ENCODE results near the gene TMEM38A.

DNA sequence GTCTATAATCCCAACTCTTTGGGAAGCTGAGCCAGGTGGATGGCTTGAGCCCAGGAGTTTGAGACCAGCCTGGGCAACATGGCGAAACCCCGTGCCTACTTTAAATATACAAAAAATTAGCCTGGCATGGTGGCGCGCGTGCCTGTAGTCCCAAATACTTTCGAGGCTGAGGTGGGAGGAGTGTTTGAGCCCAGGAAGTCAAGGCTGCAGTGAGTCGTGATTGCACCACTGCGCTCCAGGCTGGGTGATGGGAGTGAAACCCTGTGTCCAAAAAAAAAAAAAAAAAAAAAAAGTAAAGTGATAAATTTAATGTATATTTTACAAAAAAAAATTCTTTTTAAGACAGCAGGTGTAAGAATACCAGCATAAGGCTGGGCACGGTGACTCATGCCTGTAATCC lies 17.6 kb downstream of the TMEM38A start:
- TF ChIP-seq, protein P1, sequence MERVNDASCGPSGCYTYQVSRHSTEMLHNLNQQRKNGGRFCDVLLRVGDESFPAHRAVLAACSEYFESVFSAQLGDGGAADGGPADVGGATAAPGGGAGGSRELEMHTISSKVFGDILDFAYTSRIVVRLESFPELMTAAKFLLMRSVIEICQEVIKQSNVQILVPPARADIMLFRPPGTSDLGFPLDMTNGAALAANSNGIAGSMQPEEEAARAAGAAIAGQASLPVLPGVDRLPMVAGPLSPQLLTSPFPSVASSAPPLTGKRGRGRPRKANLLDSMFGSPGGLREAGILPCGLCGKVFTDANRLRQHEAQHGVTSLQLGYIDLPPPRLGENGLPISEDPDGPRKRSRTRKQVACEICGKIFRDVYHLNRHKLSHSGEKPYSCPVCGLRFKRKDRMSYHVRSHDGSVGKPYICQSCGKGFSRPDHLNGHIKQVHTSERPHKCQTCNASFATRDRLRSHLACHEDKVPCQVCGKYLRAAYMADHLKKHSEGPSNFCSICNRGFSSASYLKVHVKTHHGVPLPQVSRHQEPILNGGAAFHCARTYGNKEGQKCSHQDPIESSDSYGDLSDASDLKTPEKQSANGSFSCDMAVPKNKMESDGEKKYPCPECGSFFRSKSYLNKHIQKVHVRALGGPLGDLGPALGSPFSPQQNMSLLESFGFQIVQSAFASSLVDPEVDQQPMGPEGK (CRISPR knock-in tag; IDR thresholded peaks at IDR 0.05; ENCODE audit: borderline replicate concordance): no peak
- TF ChIP-seq RARB (CRISPR knock-in tag; IDR thresholded peaks at IDR 0.05) (no peak), TOX (CRISPR knock-in tag; IDR thresholded peaks at IDR 0.05; ENCODE audit: borderline replicate concordance) (no peak), ZNF8 (CRISPR knock-in tag; IDR thresholded peaks at IDR 0.05) (no peak), ARNTL (CRISPR knock-in tag; IDR thresholded peaks at IDR 0.05; ENCODE audit: borderline replicate concordance, low read depth) (no peak), ZNF70 (CRISPR knock-in tag; IDR thresholded peaks at IDR 0.05) (no peak), ZNF565 (CRISPR knock-in tag; conservative IDR thresholded peaks at IDR 0.05; ENCODE audit: low read depth) (no peak), ZFP3 (CRISPR knock-in tag; IDR thresholded peaks at IDR 0.05) (no peak), OSR1 (CRISPR knock-in tag; IDR thresholded peaks at IDR 0.05) (no peak), ZFP30 (CRISPR knock-in tag; IDR thresholded peaks at IDR 0.05) (no peak)
